Measurements from ENCODE around the gene FLNA.

Gene FLNA

GRCh38 chrX:154317391-154317995, 56.9 kb downstream of the FLNA start:
- no peak overlapping the region for H3K4me3 ChIP-seq (ENCODE audit: low read depth, low read length)
- H2AFZ ChIP-seq (ENCODE audit: low read length, unreplicated experiment), result no peak overlapping the region
- no peak overlapping the region for H3K27ac ChIP-seq (ENCODE audit: low read depth, low read length)
- no peaks in the 10 kb centered on the region for H3K79me2 ChIP-seq (ENCODE audit: control insufficient read depth, insufficient read depth, low read length, unreplicated experiment)
- H3K4me1 ChIP-seq (ENCODE audit: control insufficient read depth, insufficient read depth, low read length, unreplicated experiment), result no peaks in the 10 kb centered on the region
- no peaks in the 10 kb centered on the region for H3K36me3 ChIP-seq (ENCODE audit: insufficient read depth, low read length)
- H3K27me3 ChIP-seq (ENCODE audit: insufficient read depth, low read length), result no peaks in the 10 kb centered on the region

DNA sequence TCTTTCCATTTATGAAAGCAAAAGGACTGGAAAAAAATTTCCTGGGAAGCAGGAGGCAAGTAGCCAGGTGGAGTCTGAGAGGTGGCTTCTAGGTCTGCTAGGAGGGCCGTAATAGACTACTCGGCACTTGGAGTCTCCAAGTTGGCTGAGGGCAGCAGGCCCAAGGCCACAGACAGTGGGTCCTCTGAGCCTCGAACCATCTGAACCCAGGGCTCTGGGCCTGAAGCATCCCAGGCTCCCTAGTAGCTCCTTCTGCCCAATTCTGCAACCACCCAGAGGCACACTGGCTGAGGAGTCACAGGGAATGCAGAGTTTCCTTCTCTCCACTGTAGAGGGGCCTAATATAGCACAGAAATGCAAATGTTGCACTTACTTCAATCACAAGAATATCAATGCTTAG, 59.0 kb downstream of the FLNA start:
- H3K27ac ChIP-seq (ENCODE audit: low read depth, low read length), result no peak overlapping the region
- H3K36me3 ChIP-seq (ENCODE audit: insufficient read depth, low read length), result no peaks in the 10 kb centered on the region
- no peaks in the 10 kb centered on the region for H3K27me3 ChIP-seq (ENCODE audit: insufficient read depth, low read length)

DNA sequence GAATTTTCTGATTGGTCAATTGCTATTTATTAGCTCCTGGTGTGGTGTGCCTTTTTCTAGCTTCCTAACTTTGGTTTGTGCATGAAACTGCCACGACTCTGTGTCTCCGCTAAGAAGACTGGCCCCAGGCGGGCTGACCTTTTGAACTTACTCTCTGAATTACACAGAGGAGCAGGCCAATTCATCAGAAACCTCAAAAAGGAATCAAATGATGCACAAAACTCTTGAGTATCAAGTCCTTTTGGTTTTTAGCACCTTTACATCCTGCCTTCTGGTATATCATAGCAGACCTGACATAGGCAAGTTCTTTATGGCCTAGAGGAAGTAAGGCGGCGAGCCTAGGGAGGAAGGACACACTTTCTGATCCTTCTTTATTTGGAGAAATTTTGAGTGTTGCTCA, 61.3 kb downstream of the FLNA start:
- Histone ChIP-seq H3K27me3 (ENCODE audit: insufficient read depth, low read length) (no peaks in the 10 kb centered on the region), H3K36me3 (ENCODE audit: insufficient read depth, low read length) (no peaks in the 10 kb centered on the region), H2AFZ (ENCODE audit: low read length, unreplicated experiment) (no peak overlapping the region), H3K79me2 (ENCODE audit: control insufficient read depth, insufficient read depth, low read length, unreplicated experiment) (no peaks in the 10 kb centered on the region), H3K4me3 (ENCODE audit: low read depth, low read length) (no peak overlapping the region), H3K4me1 (ENCODE audit: control insufficient read depth, insufficient read depth, low read length, unreplicated experiment) (no peaks in the 10 kb centered on the region), H3K27ac (ENCODE audit: low read depth, low read length) (no peak overlapping the region)

More for the DNA sequence above, 59.0 kb downstream of the FLNA start:
- no peaks in the 10 kb centered on the region for H3K4me1 ChIP-seq (ENCODE audit: control insufficient read depth, insufficient read depth, low read length, unreplicated experiment)
- no peak overlapping the region for H3K4me3 ChIP-seq (ENCODE audit: low read depth, low read length)
- no peak overlapping the region for H2AFZ ChIP-seq (ENCODE audit: low read length, unreplicated experiment)
- H3K79me2 ChIP-seq (ENCODE audit: control insufficient read depth, insufficient read depth, low read length, unreplicated experiment), result no peaks in the 10 kb centered on the region

- Histone ChIP-seq H3K4me1 (ENCODE audit: control insufficient read depth, insufficient read depth, low read length, unreplicated experiment) (no peaks in the 10 kb centered on the region), H3K27me3 (ENCODE audit: insufficient read depth, low read length) (no peaks in the 10 kb centered on the region), H3K27ac (ENCODE audit: low read depth, low read length) (no peak overlapping the region), H3K4me3 (ENCODE audit: low read depth, low read length) (no peak overlapping the region), H2AFZ (ENCODE audit: low read length, unreplicated experiment) (no peak overlapping the region), H3K36me3 (ENCODE audit: insufficient read depth, low read length) (no peaks in the 10 kb centered on the region), H3K79me2 (ENCODE audit: control insufficient read depth, insufficient read depth, low read length, unreplicated experiment) (no peaks in the 10 kb centered on the region)
Measured at GRCh38 chrX:154312116-154312515, 62.3 kb downstream of the FLNA start.

GRCh38 chrX:154310616-154311536, 63.6 kb downstream of the FLNA start:
- no peak overlapping the region for H3K4me3 ChIP-seq (ENCODE audit: low read depth, low read length)
- no peaks in the 10 kb centered on the region for H3K4me1 ChIP-seq (ENCODE audit: control insufficient read depth, insufficient read depth, low read length, unreplicated experiment)
- no peaks in the 10 kb centered on the region for H3K27me3 ChIP-seq (ENCODE audit: insufficient read depth, low read length)
- no peak overlapping the region for H3K27ac ChIP-seq (ENCODE audit: low read depth, low read length)
- no peak overlapping the region for H2AFZ ChIP-seq (ENCODE audit: low read length, unreplicated experiment)
- no peaks in the 10 kb centered on the region for H3K79me2 ChIP-seq (ENCODE audit: control insufficient read depth, insufficient read depth, low read length, unreplicated experiment)
- no peaks in the 10 kb centered on the region for H3K36me3 ChIP-seq (ENCODE audit: insufficient read depth, low read length)

DNA sequence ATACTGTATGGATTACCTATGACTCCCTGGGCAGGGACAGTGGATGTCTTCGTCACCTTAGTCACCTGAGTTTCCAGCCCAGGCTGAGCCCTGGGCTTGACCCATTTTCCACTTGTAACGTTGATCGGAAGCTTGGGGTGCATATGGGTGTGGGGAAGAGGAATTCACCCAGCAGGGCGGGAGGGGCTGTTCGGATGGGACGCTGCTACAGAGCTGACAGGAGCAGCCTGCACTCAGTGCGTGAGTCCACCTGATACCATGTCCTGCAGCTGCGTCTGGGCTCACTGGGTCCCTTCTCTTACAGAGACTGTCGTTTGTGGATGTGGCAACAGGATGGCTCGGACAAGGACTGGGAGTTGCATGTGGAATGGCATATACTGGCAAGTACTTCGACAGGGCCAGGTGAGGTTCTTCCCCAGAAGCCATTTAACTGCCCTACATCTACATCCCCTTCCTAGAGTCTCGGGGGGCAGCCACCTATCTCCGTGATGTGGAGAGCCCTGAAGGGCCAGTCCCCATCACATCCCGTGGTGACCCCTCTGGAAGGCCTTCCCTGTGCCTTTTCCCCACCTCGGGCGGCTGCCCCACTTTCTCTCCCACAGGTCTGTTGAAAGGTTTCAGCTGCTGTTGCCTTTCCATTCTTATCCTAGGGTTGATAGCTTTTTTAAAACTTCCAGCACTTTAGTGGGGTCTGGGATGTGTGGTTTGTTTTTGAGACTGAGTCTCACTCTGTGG, 65.2 kb downstream of the FLNA start:
- H3K4me3 ChIP-seq (ENCODE audit: low read depth, low read length), result no peak overlapping the region
- H3K27me3 ChIP-seq (ENCODE audit: insufficient read depth, low read length), result no peaks in the 10 kb centered on the region
- H3K36me3 ChIP-seq (ENCODE audit: insufficient read depth, low read length), result no peaks in the 10 kb centered on the region
- no peaks in the 10 kb centered on the region for H3K79me2 ChIP-seq (ENCODE audit: control insufficient read depth, insufficient read depth, low read length, unreplicated experiment)
- H3K4me1 ChIP-seq (ENCODE audit: control insufficient read depth, insufficient read depth, low read length, unreplicated experiment), result no peaks in the 10 kb centered on the region
- H3K27ac ChIP-seq (ENCODE audit: low read depth, low read length), result no peak overlapping the region
- no peak overlapping the region for H2AFZ ChIP-seq (ENCODE audit: low read length, unreplicated experiment)

DNA sequence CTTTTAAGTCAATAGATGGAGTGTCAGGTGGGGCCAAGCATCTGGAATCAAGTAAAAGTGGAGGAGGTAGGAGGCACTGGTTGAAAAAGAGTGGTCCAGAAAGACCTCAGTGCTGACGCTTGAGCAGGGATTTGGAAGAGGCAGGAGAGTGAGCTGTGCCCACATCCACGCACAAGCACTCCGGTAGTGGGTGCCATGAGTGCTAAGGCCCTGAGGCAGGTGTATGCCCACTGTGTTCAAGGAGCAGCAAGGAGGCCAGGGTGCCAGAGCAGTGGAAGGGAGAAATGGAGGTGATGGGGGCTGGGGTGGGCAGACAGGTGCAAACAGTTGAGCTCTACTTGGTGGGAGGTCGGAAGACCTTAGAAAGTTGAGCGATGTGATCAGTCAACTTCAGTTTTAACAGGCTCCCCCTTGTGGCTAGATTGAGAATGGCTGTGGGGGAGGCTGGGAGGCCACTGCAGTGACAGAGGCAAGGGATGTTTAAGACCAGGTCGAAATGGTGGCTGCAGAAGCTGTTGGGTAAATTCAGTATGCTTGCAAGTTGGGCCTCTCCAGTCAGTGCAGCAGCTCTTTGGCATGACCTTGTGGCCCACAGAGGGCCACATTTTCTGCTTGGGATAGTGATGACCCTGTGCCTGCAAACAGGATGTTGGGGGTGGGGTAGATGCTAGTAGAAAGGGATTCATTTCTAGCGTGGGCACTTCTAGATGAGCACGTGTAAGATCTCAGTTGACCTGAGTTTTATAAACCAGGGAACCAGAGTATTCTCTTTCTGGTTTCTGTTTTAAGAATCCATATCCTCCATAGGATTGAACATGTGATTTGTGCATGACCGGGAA, 66.1 kb downstream of the FLNA start:
- Histone ChIP-seq H3K4me3 (ENCODE audit: low read depth, low read length) (no peak overlapping the region), H3K27ac (ENCODE audit: low read depth, low read length) (no peak overlapping the region), H3K27me3 (ENCODE audit: insufficient read depth, low read length) (no peaks in the 10 kb centered on the region), H2AFZ (ENCODE audit: low read length, unreplicated experiment) (no peak overlapping the region), H3K79me2 (ENCODE audit: control insufficient read depth, insufficient read depth, low read length, unreplicated experiment) (no peaks in the 10 kb centered on the region), H3K36me3 (ENCODE audit: insufficient read depth, low read length) (no peaks in the 10 kb centered on the region), H3K4me1 (ENCODE audit: control insufficient read depth, insufficient read depth, low read length, unreplicated experiment) (no peaks in the 10 kb centered on the region)

GRCh38 chrX:154307202-154307601, 67.2 kb downstream of the FLNA start:
- Histone ChIP-seq H3K27ac (ENCODE audit: low read depth, low read length) (no peak overlapping the region), H3K4me1 (ENCODE audit: control insufficient read depth, insufficient read depth, low read length, unreplicated experiment) (no peaks in the 10 kb centered on the region), H3K36me3 (ENCODE audit: insufficient read depth, low read length) (no peaks in the 10 kb centered on the region), H2AFZ (ENCODE audit: low read length, unreplicated experiment) (no peak overlapping the region), H3K27me3 (ENCODE audit: insufficient read depth, low read length) (no peaks in the 10 kb centered on the region), H3K79me2 (ENCODE audit: control insufficient read depth, insufficient read depth, low read length, unreplicated experiment) (no peaks in the 10 kb centered on the region), H3K4me3 (ENCODE audit: low read depth, low read length) (no peak overlapping the region)

DNA sequence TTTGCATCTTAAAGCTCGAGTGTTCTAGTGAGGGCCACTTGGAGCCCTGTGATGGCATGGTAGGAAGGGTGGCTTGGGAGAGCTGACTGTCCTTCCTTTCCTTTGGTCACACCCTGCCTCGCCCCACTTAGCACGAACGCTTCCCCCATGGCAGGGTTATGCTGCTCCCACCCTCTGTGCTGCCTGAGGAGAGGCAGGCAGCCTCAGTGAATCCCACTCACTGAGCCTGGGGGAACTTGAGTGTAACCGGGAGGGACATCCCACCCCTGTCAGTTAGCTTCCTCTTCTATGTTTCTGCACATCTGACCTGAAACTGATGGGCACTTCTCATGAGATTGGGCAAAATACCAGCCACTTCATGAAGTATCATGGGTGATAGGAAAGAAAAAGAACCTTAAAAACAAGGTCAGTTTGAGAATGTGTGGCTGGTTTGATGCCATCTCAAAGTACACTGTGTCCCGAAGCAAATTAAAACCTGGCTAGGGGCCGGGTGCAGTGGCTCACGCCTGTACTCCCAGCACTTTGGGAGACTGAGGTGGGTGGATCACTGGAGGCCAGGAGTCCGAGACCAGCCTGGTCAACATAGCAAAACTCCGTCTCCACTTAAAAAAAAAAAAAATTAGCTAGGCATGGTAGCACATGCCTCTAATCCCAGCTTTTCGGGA, 68.8 kb downstream of the FLNA start:
- H3K4me3 ChIP-seq (ENCODE audit: low read depth, low read length), result no peak overlapping the region
- no peaks in the 10 kb centered on the region for H3K79me2 ChIP-seq (ENCODE audit: control insufficient read depth, insufficient read depth, low read length, unreplicated experiment)
- H3K36me3 ChIP-seq (ENCODE audit: insufficient read depth, low read length), result no peaks in the 10 kb centered on the region
- H3K27me3 ChIP-seq (ENCODE audit: insufficient read depth, low read length), result no peaks in the 10 kb centered on the region
- no peak overlapping the region for H3K27ac ChIP-seq (ENCODE audit: low read depth, low read length)
- H2AFZ ChIP-seq (ENCODE audit: low read length, unreplicated experiment), result no peak overlapping the region
- H3K4me1 ChIP-seq (ENCODE audit: control insufficient read depth, insufficient read depth, low read length, unreplicated experiment), result no peaks in the 10 kb centered on the region

DNA sequence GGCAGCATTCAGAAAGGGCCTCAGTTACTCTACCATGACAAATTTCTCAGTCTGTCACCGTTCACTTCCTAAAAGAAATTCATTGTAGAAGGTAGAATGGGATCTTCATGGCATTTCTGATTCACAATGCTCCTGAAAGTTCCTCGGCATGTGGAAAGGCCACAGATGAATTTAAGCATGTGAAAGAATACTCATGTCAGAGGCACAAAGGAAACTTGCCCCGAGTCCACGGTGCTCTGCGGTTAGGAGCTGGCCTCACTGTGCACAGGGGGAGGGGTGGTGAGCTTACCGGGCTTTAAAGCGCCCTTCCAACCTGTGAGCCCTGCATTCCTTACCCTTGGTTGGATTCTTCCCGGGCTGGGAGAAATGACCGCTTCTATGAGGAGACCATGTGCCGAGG, 69.6 kb downstream of the FLNA start:
- Histone ChIP-seq H2AFZ (ENCODE audit: low read length, unreplicated experiment) (no peak overlapping the region), H3K4me1 (ENCODE audit: control insufficient read depth, insufficient read depth, low read length, unreplicated experiment) (no peaks in the 10 kb centered on the region), H3K27ac (ENCODE audit: low read depth, low read length) (no peak overlapping the region), H3K36me3 (ENCODE audit: insufficient read depth, low read length) (no peaks in the 10 kb centered on the region), H3K4me3 (ENCODE audit: low read depth, low read length) (no peak overlapping the region), H3K27me3 (ENCODE audit: insufficient read depth, low read length) (no peaks in the 10 kb centered on the region), H3K79me2 (ENCODE audit: control insufficient read depth, insufficient read depth, low read length, unreplicated experiment) (no peaks in the 10 kb centered on the region)
